Measurements from ENCODE around the gene MAST4. TPM values are rescaled to one million over a fixed set of nuclear protein-coding genes. Genes with fewer than 3 reads are reported as not detected.

Gene MAST4
- total and polyA plus RNA-seq, 2 of the 13 experiments (the other 11 are each of a cell fraction or from before 2014, with no cell fraction given), result 3.4 to 3.7 TPM

GRCh38 chr5:66884564-66885243, 288.5 kb downstream of the MAST4 start (continued):
- TF ChIP-seq ZNF703 (CRISPR knock-in tag; IDR thresholded peaks at IDR 0.05; ENCODE audit: borderline replicate concordance), result no peak
- no peak for TF ChIP-seq NFYB (CRISPR knock-in tag; IDR thresholded peaks at IDR 0.05)
- TF ChIP-seq TAF1 (CRISPR knock-in tag; IDR thresholded peaks at IDR 0.05), result no peak
- no peak for TF ChIP-seq JUN (CRISPR knock-in tag; IDR thresholded peaks at IDR 0.05)
- TF ChIP-seq FOXM1 (CRISPR knock-in tag; IDR thresholded peaks at IDR 0.05), result no peak
- no peak for TF ChIP-seq ZNF362 (CRISPR knock-in tag; IDR thresholded peaks at IDR 0.05; ENCODE audit: borderline replicate concordance)
- TF ChIP-seq LRRFIP1 (CRISPR knock-in tag; conservative IDR thresholded peaks at IDR 0.05), result no peak
- no peak for TF ChIP-seq ZSCAN5A (CRISPR knock-in tag; IDR thresholded peaks at IDR 0.05; ENCODE audit: borderline replicate concordance)
- no peak for TF ChIP-seq ISL2 (CRISPR knock-in tag; IDR thresholded peaks at IDR 0.05)
- no peak for TF ChIP-seq CEBPZ (IDR thresholded peaks at IDR 0.05; ENCODE audit: low read length)
- no peak for TF ChIP-seq NFE2L2 (IDR thresholded peaks at IDR 0.05; ENCODE audit: low read length)
- no peak for TF ChIP-seq NR2C2 (CRISPR knock-in tag; IDR thresholded peaks at IDR 0.05; ENCODE audit: borderline replicate concordance)
- TF ChIP-seq MAFF (IDR thresholded peaks at IDR 0.05; ENCODE audit: low read depth, low read length), result no peak
- no peak for TF ChIP-seq ZNF546 (CRISPR knock-in tag; conservative IDR thresholded peaks at IDR 0.05)

Data from HepG2 (cell line).